Small intestine (tissue), 16 donors: ENCODE results near the gene MIPOL1. TPM values are rescaled to one million over a fixed set of nuclear protein-coding genes. Genes with fewer than 3 reads are reported as not detected.
"Not testable (repeated sequence)": the region's sequence is repeated elsewhere in the genome, so short reads cannot be mapped to it uniquely, and the experiment has no call there.

Experiments used
- DNase-seq, 2 donors: peaks; one replicate each; pipeline versions ENCODE4 v3.0.0 to v3.0.0-alpha.2; 2013
- FAIRE-seq: peaks from 2 replicates; lab custom pipeline; 2012; peaks lifted over from hg19 to GRCh38; lab: Jason Lieb, UNC
- H3K27ac ChIP-seq, 3 donors: one replicate each; pipeline ENCODE4 v1.5.1; 2013; ENCODE audit warnings: low read length in 2 of 3, mild to moderate bottlenecking in 2 of 3, control low read depth in 1 of 3, inconsistent platforms in 1 of 3, low read depth in 1 of 3, moderate library complexity in 1 of 3
- H3K27me3 ChIP-seq, 3 donors: one replicate each; pipeline ENCODE4 v1.6.1; 2013; ENCODE audit warnings: low read length in 3 of 3, inconsistent platforms in 1 of 3; ENCODE audit not compliant: control insufficient read depth in 3 of 3, insufficient read depth in 3 of 3
- H3K36me3 ChIP-seq, 3 donors: one replicate each; pipeline ENCODE4 v1.6.1; 2013; ENCODE audit warnings: low read length in 3 of 3, inconsistent platforms in 1 of 3, low read depth in 1 of 3, mild to moderate bottlenecking in 1 of 3, moderate library complexity in 1 of 3; ENCODE audit not compliant: control insufficient read depth in 3 of 3, insufficient read depth in 2 of 3
- H3K4me1 ChIP-seq, 3 donors: one replicate each; pipeline ENCODE4 v1.6.1; 2013; ENCODE audit warnings: low read length in 2 of 3, inconsistent platforms in 1 of 3, low read depth in 1 of 3, mild to moderate bottlenecking in 1 of 3, moderate library complexity in 1 of 3; ENCODE audit not compliant: control insufficient read depth in 3 of 3, insufficient read depth in 2 of 3
- H3K4me3 ChIP-seq, 3 donors: one replicate each; pipeline ENCODE4 v1.5.1; 2013; ENCODE audit warnings: low read length in 3 of 3, control low read depth in 1 of 3, inconsistent platforms in 1 of 3, low read depth in 1 of 3, mild to moderate bottlenecking in 1 of 3, moderate library complexity in 1 of 3
- H3K9me3 ChIP-seq, 2 donors: one replicate each; pipeline ENCODE4 v1.6.1; 2013; ENCODE audit warnings: low read depth in 1 of 2, low read length in 1 of 2; ENCODE audit not compliant: control insufficient read depth in 2 of 2, insufficient read depth in 1 of 2
- WGBS, 3 donors: extraction: QIAGEN DNeasy Blood & Tissue Kit; methylation state at CpG; one replicate each; pipeline ENCODE4 v1.1.7; 2013; 5-methylcytosine and 5-hydroxymethylcytosine counted together
- long read RNA-seq, 10 donors: transcript quantifications; one replicate each; lab custom pipeline, GENCODE V29; 2026
- polyA plus RNA-seq, 4 donors: library from polyadenylated mRNA; stranded (reverse) in 3 of 4; unstranded in 1 of 4; fragments of 200-250 nt in 3 of 4; fragments of 120-200 nt in 1 of 4; gene quantifications; one replicate each; pipeline versions ENCODE4 v1.2.1 to v1.2.3, GENCODE V29; 2013
- donor health status: healthy with polysubstance abuse.
- donor health status: control.
- donor health status: control.
- donor health status: Bipolar disorder and iron deficiency.
- donor health status: healthy.

Gene MIPOL1, protein sequence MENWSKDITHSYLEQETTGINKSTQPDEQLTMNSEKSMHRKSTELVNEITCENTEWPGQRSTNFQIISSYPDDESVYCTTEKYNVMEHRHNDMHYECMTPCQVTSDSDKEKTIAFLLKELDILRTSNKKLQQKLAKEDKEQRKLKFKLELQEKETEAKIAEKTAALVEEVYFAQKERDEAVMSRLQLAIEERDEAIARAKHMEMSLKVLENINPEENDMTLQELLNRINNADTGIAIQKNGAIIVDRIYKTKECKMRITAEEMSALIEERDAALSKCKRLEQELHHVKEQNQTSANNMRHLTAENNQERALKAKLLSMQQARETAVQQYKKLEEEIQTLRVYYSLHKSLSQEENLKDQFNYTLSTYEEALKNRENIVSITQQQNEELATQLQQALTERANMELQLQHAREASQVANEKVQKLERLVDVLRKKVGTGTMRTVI
- polyA plus RNA-seq = 1 to 10 TPM in 3 of 4 donors, under 1 TPM in 1; 0.45 to 9.2 (median 2.3) TPM
- long read RNA-seq, donor 1 = 0 reads
- long read RNA-seq, donor 2 = 0 reads
- long read RNA-seq, donor 3 = 0 reads
- long read RNA-seq, donor 4 = 0 reads
- long read RNA-seq, donor 5 = 0 reads
- long read RNA-seq, donor 6, full-length matches to known transcripts = 1 of 1 reads
- long read RNA-seq, donor 6, partial matches to known transcripts = 0 of 1 reads
- long read RNA-seq, donor 6, other reads (novel, unspliced or antisense) = 0 of 1 reads
- long read RNA-seq, donor 7 = 0 reads
- long read RNA-seq, donor 8 = 0 reads
- long read RNA-seq, donor 9 = 0 reads
- long read RNA-seq, donor 10 = 0 reads

DNA sequence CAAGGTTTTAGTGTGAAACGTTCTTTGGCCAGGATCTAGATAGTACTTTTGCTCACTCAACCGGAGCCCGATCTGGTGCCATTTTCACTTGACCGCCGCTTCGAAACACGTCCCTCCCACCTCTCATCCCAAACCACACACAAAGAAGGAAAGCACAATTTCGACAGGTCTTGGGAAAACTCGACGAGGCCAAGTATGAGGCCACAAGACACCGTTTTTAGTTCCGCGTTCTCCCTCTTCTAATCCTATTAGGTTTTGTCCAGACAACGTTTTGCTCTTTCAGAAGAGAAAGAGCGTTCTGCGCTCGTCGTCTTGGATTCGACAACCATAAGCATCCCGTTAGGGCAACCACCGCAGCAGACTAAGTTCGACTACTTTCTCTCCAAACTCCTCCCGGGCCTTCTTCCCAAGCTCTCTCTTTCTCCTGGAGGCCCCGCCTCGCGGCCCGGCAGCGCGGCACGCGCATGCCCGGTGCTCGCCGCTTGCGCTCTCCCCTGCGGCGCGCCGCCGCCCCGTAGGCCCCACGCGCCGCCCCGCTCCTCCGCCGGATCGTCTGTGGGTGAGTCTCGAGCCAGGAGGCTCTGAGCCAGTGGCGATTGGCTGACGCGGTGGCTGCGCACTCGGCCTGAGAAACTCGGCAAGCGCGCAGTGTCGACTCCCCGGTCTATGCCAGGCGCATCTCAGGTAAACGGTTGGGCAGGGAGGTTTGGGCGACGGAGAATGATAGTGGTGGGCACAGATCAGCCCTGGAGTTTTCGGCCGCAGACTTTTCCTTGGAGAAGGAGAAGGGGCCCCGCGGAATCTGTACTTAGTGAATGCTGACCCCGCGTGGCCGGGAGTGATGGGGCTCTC lies at the start of gene MIPOL1:
TSS of gene MIPOL1 (plus strand) at position 517 of the 852 bp plus-strand sequence. CDS start 49,952 bp downstream, outside the sequence.
- Histone ChIP-seq H3K27ac (peak within 1 kb of the TSS; percentile 72 to 92 (median 87)), H3K4me1 (no peaks in the 10 kb centered on the region), H3K27me3 (no peaks in the 10 kb centered on the region), H3K9me3 (no peaks in the 10 kb centered on the region), H3K36me3 (no peaks in the 10 kb centered on the region), H3K4me3 (peak within 1 kb of the TSS; percentile 17 to 90 (median 58))
- WGBS, 3 donors = 3 to 4% (median 3%) methylated on average over 67 to 70 of the region's 70 CpGs
- DNase-seq = peak; percentile 85 to 94
- no peak for FAIRE-seq

DNA sequence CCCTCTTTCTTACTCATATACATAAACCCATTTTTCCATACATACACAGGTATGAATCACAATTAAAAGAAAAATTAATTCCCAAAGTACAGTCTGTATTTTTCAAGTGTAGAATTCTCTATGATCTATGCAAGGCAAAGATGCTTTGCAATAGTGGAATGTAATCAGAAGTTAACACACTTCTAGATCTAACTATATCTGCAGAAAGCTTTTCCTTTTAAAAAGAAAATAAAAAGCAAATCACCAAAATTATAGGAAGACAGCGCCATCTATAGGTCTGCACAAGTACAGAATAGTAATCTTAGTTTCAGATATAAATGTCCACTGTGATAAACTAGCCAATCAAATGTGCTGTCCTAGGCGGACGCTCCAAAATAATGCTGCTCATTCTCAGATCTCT lies 47.3 kb upstream of the MIPOL1 start:
- H3K9me3 ChIP-seq = peaks cover 0 to 6% of the 10 kb centered on the region in 2 donors
- WGBS, 3 donors = 1 to 3% (median 2%) methylated on average over 3 of the region's 3 CpGs
- no peaks in the 10 kb centered on the region for H3K4me1 ChIP-seq
- no peak overlapping the region for H3K4me3 ChIP-seq
- no peaks in the 10 kb centered on the region for H3K27me3 ChIP-seq
- no peak for FAIRE-seq
- DNase-seq = peak; percentile 22 to 37
- no peak overlapping the region for H3K27ac ChIP-seq
- no peaks in the 10 kb centered on the region for H3K36me3 ChIP-seq

DNA sequence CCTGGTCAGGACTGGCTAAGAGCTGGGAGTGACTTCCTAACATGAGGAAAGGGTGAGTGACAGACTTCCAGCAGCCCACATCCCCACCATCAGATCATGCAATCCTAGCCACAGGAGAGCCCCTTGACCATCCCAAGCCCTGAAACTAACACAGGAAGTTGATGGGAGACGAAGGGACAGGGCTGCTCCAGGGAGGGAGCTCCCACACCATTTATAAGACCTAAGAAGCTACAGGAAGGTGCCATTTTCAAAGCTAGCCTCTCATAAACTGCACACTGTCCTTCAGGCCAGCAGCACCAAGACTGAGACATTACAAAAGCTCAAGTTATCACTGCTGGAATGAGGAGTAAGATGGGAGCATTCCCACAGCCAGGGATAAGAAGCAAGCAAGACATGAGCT lies 44.7 kb upstream of the MIPOL1 start:
- no peak for FAIRE-seq
- Histone ChIP-seq H3K27me3 (no peaks in the 10 kb centered on the region), H3K4me1 (no peaks in the 10 kb centered on the region), H3K27ac (no peak overlapping the region), H3K4me3 (no peak overlapping the region), H3K9me3 (peaks cover 0 to 6% of the 10 kb centered on the region in 2 donors), H3K36me3 (no peaks in the 10 kb centered on the region)
- WGBS, 3 donors = 25 to 77% (median 45%) methylated on average over 1 of the region's 1 CpG
- no peak for DNase-seq

DNA sequence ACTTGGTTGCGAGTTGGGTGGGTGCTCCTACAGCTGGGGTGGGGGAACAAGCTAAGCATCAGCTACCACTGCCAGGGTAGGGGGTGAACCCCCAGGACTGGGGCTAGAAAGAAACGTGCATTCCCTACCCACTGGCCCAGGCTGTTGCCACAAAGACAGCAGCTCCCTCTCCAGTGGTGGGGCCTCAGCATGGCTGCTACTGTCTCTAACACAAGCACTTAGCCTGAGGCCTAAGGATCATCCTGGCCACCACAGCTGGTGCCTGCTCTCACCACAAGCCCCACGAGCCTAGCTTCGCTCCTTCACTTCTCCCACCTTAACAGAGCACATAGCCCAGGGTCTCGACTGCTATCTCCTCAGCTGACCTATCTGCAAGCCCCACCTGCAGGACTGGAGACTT lies 44.3 kb upstream of the MIPOL1 start:
- DNase-seq (no peak), FAIRE-seq (no peak)
- Histone ChIP-seq H3K36me3 (no peaks in the 10 kb centered on the region), H3K4me1 (no peaks in the 10 kb centered on the region), H3K9me3 (peaks cover 0 to 6% of the 10 kb centered on the region in 2 donors), H3K27me3 (no peaks in the 10 kb centered on the region), H3K4me3 (no peak overlapping the region), H3K27ac (no peak overlapping the region)
- WGBS, 3 donors = 77 to 90% (median 80%) methylated on average over 5 of the region's 5 CpGs

DNA sequence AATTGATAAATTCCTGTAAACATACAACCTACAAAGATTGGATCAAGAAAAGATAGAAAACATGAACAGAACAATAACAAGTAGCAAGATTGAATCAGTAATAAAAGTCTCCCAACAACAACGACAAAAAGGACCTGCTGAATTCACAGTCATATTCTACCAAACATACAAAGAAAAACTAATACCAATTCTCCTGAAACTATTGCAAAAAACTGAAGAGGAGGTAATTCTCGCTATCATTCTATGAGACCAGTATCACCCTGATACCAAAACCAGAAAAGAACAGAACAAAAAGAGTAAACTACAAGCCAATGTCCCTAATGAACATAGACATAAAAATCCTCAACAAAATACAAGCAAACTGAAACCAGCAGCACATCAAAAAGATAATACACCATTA lies 39.8 kb upstream of the MIPOL1 start:
- Histone ChIP-seq H3K27me3 (no peaks in the 10 kb centered on the region), H3K4me3 (no peak overlapping the region), H3K36me3 (no peaks in the 10 kb centered on the region), H3K27ac (no peak overlapping the region), H3K4me1 (no peaks in the 10 kb centered on the region), H3K9me3 (peaks cover 0 to 6% of the 10 kb centered on the region in 2 donors)
- DNase-seq = no peak
- WGBS, 3 donors = 82 to 90% (median 87%) methylated on average over 2 of the region's 2 CpGs
- no peak for FAIRE-seq

DNA sequence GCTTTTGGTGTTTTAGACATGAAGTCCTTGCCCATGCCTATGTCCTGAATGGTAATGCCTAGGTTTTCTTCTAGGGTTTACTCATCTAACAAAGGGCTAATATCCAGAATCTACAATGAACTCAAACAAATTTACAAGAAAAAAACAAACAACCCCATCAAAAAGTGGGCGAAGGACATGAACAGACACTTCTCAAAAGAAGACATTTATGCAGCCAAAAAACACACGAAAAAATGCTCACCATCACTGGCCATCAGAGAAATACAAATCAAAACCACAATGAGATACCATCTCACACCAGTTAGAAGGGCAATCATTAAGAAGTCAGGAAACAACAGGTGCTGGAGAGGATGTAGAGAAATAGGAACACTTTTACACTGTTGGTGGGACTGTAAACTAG lies 35.4 kb upstream of the MIPOL1 start:
- H3K27me3 ChIP-seq, H3K36me3 ChIP-seq, H3K9me3 ChIP-seq, H3K4me3 ChIP-seq, H3K4me1 ChIP-seq, DNase-seq, H3K27ac ChIP-seq, FAIRE-seq: not testable (repeated sequence)
- WGBS, 3 donors = 50% methylated on average over 1 of the region's 2 CpGs; no CpG with 5 or more reads in 2 of the 3 donors

DNA sequence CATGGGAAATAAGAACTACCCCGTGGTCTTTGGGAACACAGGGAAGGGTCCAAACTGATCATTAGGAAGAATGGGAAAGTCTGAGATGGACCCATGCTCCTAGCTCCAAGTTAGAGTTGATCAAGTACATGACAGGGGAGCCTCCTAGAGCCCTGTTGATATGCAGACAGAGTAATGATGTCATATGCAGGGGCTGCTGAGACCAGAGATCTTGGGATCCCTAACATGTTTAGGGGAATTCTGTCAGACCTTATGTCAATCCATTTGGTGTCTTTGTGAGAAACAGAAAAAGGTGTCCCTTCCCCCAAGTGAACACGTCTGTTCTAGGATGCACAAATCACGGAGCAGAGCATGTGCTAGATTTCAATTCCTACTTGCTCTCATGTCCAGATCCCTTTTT lies 31.9 kb upstream of the MIPOL1 start:
- H3K4me1 ChIP-seq = no peaks in the 10 kb centered on the region
- H3K27ac ChIP-seq = no peak overlapping the region
- H3K36me3 ChIP-seq = no peaks in the 10 kb centered on the region
- WGBS, 3 donors = 78 to 92% (median 86%) methylated on average over 3 of the region's 3 CpGs
- DNase-seq (no peak), FAIRE-seq (no peak)
- H3K27me3 ChIP-seq = no peaks in the 10 kb centered on the region
- no peak overlapping the region for H3K4me3 ChIP-seq
- no peaks in the 10 kb centered on the region for H3K9me3 ChIP-seq
